Measurements from ENCODE around the gene NABP1.

The NABP1 gene

GRCh38 chr2:191649519-191649918 lies 28.4 kb upstream of the NABP1 start:
- no peak for DNase-seq (ENCODE audit: low read depth in 2 of 2)

GRCh38 chr2:191650896-191651773 lies 26.8 kb upstream of the NABP1 start:
- no peak for DNase-seq (ENCODE audit: low read depth in 2 of 2)

- no peak for DNase-seq (ENCODE audit: low read depth in 2 of 2)
These were observed 24.1 kb upstream of the NABP1 start for GRCh38 chr2:191653667-191654391.

GRCh38 chr2:191656391-191656790 lies 21.5 kb upstream of the NABP1 start:
- DNase-seq (ENCODE audit: low read depth in 2 of 2): no peak

GRCh38 chr2:191656792-191657191 lies 21.1 kb upstream of the NABP1 start:
- no peak for DNase-seq (ENCODE audit: low read depth in 2 of 2)

GRCh38 chr2:191657977-191658376 lies 20.0 kb upstream of the NABP1 start:
- DNase-seq (ENCODE audit: low read depth in 2 of 2): no peak

GRCh38 chr2:191659198-191659597 lies 18.7 kb upstream of the NABP1 start:
- no peak for DNase-seq (ENCODE audit: low read depth in 2 of 2)

- DNase-seq (ENCODE audit: low read depth in 2 of 2): no peak
These were observed 17.4 kb upstream of the NABP1 start for GRCh38 chr2:191660575-191660974.

GRCh38 chr2:191661097-191661924 lies 16.6 kb upstream of the NABP1 start:
- DNase-seq (ENCODE audit: low read depth in 2 of 2): no peak

GRCh38 chr2:191664823-191665677 lies 12.9 kb upstream of the NABP1 start:
- no peak for DNase-seq (ENCODE audit: low read depth in 2 of 2)

- DNase-seq (ENCODE audit: low read depth in 2 of 2): no peak
These were observed 11.7 kb upstream of the NABP1 start for GRCh38 chr2:191666226-191666625.

GRCh38 chr2:191666732-191667131 lies 11.2 kb upstream of the NABP1 start:
- no peak for DNase-seq (ENCODE audit: low read depth in 2 of 2)

- no peak for DNase-seq (ENCODE audit: low read depth in 2 of 2)
These were observed 7.9 kb upstream of the NABP1 start for GRCh38 chr2:191670076-191670475.

GRCh38 chr2:191670787-191671186 lies 7.1 kb upstream of the NABP1 start:
- no peak for DNase-seq (ENCODE audit: low read depth in 2 of 2)

- DNase-seq (ENCODE audit: low read depth in 2 of 2): peak; percentile 22 to 37
These were observed 1.9 kb upstream of the NABP1 start for GRCh38 chr2:191675807-191676721.

GRCh38 chr2:191676790-191677645 lies 918 bp upstream of the NABP1 start:
- no peak for DNase-seq (ENCODE audit: low read depth in 2 of 2)

GRCh38 chr2:191678437-191679100 lies 633 bp downstream of the NABP1 start:
- peak; percentile 11 to 43 for DNase-seq (ENCODE audit: low read depth in 2 of 2)

- DNase-seq (ENCODE audit: low read depth in 2 of 2): no peak
These were observed 2.1 kb downstream of the NABP1 start for GRCh38 chr2:191679818-191680600.

All from stimulated activated CD8-positive, alpha-beta memory T cell treated with anti-CD3 and anti-CD28 coated beads, Interleukin-2, amount 100 ng/mL, for 1 hour (primary cell).